Keratinocyte (primary cell): ENCODE measurements around the gene XPOT. TPM values are rescaled to one million over a fixed set of nuclear protein-coding genes. Genes with fewer than 3 reads are reported as not detected.

Experiments used
- DNase-seq: peaks from one replicate; pipeline ENCODE4 v3.0.0-alpha.2; 2011; ENCODE audit warnings: low read depth, missing footprints, low spot score
- FAIRE-seq: peaks from 2 replicates; lab custom pipeline; 2011; peaks lifted over from hg19 to GRCh38; lab: Jason Lieb, UNC
- H2AFZ ChIP-seq: 2 replicates; pipeline ENCODE4 v1.6.0; 2012; ENCODE audit warnings: low read length, control low read depth, inconsistent platforms; ENCODE audit not compliant: control insufficient read depth
- H3K27ac ChIP-seq: 2 replicates; pipeline ENCODE4 v1.5.1; 2011; ENCODE audit warnings: low read length; ENCODE audit not compliant: control insufficient read depth, insufficient read depth
- H3K27me3 ChIP-seq: 3 replicates; pipeline ENCODE4 v1.6.0; 2011; ENCODE audit warnings: low read length; ENCODE audit not compliant: control insufficient read depth, insufficient read depth; ENCODE audit errors: extremely low read depth
- H3K36me3 ChIP-seq, 2 experiments: 2 replicates in 1 of 2; 3 replicates in 1 of 2; pipeline ENCODE4 v1.5.1; 2011; ENCODE audit warnings: low read length in 2 of 2, mild to moderate bottlenecking in 1 of 2; ENCODE audit not compliant: control insufficient read depth in 2 of 2, insufficient read depth in 2 of 2; ENCODE audit errors: extremely low read depth in 1 of 2
- H3K4me1 ChIP-seq: 3 replicates; pipeline ENCODE4 v1.5.1; 2011; ENCODE audit warnings: low read length; ENCODE audit not compliant: control insufficient read depth, insufficient read depth; ENCODE audit errors: extremely low read depth
- H3K4me2 ChIP-seq: 3 replicates; pipeline ENCODE4 v1.6.0; 2011; ENCODE audit warnings: low read depth, low read length; ENCODE audit not compliant: control insufficient read depth, insufficient read depth; ENCODE audit errors: extremely low read depth
- H3K4me3 ChIP-seq, 3 experiments: fragments of 200-600 bp in 1 of 3; sonication (generic) in 1 of 3; 2 replicates in 2 of 3; 3 replicates in 1 of 3; pipeline ENCODE4 v1.5.1; 2011 to 2016; ENCODE audit warnings: low read length in 3 of 3, mild to moderate bottlenecking in 3 of 3, control low read depth in 2 of 3, inconsistent platforms in 1 of 3, low read depth in 1 of 3, mixed read lengths in 1 of 3, mixed run types in 1 of 3, moderate library complexity in 1 of 3; ENCODE audit not compliant: control insufficient read depth in 2 of 3, insufficient read depth in 2 of 3; ENCODE audit errors: extremely low read depth in 1 of 3
- H3K79me2 ChIP-seq: 2 replicates; pipeline ENCODE4 v1.6.0; 2012; ENCODE audit warnings: low read length; ENCODE audit not compliant: control insufficient read depth, insufficient read depth
- H3K9ac ChIP-seq: 3 replicates; pipeline ENCODE4 v1.6.0; 2011; ENCODE audit warnings: low read length; ENCODE audit not compliant: control insufficient read depth, insufficient read depth; ENCODE audit errors: extremely low read depth
- H3K9me1 ChIP-seq: 3 replicates; pipeline ENCODE4 v1.6.0; 2011; ENCODE audit warnings: low read length; ENCODE audit not compliant: control insufficient read depth, insufficient read depth; ENCODE audit errors: extremely low read depth
- H3K9me3 ChIP-seq: 2 replicates; pipeline ENCODE4 v1.5.1; 2012; ENCODE audit warnings: low read depth, low read length; ENCODE audit not compliant: control insufficient read depth
- H4K20me1 ChIP-seq: 3 replicates; pipeline ENCODE4 v1.6.0; 2011; ENCODE audit warnings: low read length; ENCODE audit not compliant: control insufficient read depth, insufficient read depth; ENCODE audit errors: extremely low read depth
- EZH2 ChIP-seq: IDR thresholded peaks from one replicate; pipeline ENCODE4 v1.6.1; 2012; ENCODE audit warnings: inconsistent platforms, mild to moderate bottlenecking, low read length, moderate library complexity
- dilution Hi-C: fragments of 300-500 bp; cut with MboI; formaldehyde crosslinking; loops from one replicate; pipeline ENCODE4 v1.7.0; 2020; ENCODE audit warnings: low sequenced_read_pairs; ENCODE audit not compliant: extremely low pct_ligation_motif_present
- polyA plus RNA-seq, 5 experiments: library from polyadenylated mRNA; depleted of rRNA in 3 of 5; stranded (reverse) in 3 of 5; stranded (forward) in 1 of 5; unstranded in 1 of 5; fragments of >200 nt; gene quantifications; 1 replicate in 1 of 5; 2 replicates in 3 of 5; 3 replicates in 1 of 5; pipeline versions ENCODE4 v1.2.1 to v1.2.3, GENCODE V29; 2011 to 2012; ENCODE audit warnings: missing spikeins in 2 of 5, low read depth in 1 of 5, low replicate concordance in 1 of 5
- TF ChIP-seq, protein P1 (sequence below), 3 experiments: IDR thresholded peaks in 1 of 3; conservative IDR thresholded peaks in 1 of 3; optimal IDR thresholded peaks in 1 of 3; 2 replicates in 2 of 3; 3 replicates in 1 of 3; pipeline versions ENCODE3 to v1.5.1; 2011; ENCODE audit warnings: low read length in 3 of 3, mild to moderate bottlenecking in 3 of 3, moderate library complexity in 2 of 3, control low read depth in 1 of 3, inconsistent platforms in 1 of 3; ENCODE audit not compliant: insufficient read depth in 2 of 3; ENCODE audit errors: extremely low read depth in 1 of 3

Gene XPOT
- polyA plus RNA-seq, 1 donor (not counting 4 experiments of a cell fraction or from before 2014, with no cell fraction given) = 93.8 TPM

DNA sequence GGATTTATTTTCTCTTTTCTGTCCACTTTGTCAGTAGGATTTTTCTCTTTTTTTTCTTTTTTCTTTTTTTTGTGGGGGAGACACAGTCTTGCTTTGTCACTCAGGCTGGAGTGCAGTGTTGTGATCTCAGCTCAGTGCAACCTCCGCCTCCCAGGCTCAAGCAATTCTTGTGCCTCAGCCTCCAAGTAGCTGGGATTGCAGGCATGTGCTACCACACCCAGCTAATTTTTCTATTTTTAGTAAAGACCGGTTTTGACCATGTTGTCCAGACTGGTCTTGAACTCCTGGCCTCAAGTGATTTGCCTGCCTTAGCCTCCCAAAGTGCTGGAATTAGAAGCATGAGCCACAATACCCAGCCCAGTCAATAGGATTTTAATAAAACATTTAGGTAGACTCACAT, 26.7 kb downstream of the XPOT start:
- Histone ChIP-seq H3K4me1 (no peaks in the 10 kb centered on the region), H3K4me2 (no peak overlapping the region), H3K4me3 (no peak overlapping the region), H3K9me1 (no peaks in the 10 kb centered on the region), H3K27me3 (no peaks in the 10 kb centered on the region), H3K9ac (no peak overlapping the region), H3K79me2 (no peaks in the 10 kb centered on the region), H3K36me3 (peaks cover 27 to 49% of the 10 kb centered on the region in 2 experiments), H3K27ac (no peak overlapping the region), H2AFZ (no peak overlapping the region), H4K20me1 (no peaks in the 10 kb centered on the region), H3K9me3 (no peaks in the 10 kb centered on the region)
- dilution Hi-C loops = no loop called here
- DNase-seq (no peak), FAIRE-seq (no peak)
- TF ChIP-seq EZH2 = no peak
- TF ChIP-seq, protein P1, sequence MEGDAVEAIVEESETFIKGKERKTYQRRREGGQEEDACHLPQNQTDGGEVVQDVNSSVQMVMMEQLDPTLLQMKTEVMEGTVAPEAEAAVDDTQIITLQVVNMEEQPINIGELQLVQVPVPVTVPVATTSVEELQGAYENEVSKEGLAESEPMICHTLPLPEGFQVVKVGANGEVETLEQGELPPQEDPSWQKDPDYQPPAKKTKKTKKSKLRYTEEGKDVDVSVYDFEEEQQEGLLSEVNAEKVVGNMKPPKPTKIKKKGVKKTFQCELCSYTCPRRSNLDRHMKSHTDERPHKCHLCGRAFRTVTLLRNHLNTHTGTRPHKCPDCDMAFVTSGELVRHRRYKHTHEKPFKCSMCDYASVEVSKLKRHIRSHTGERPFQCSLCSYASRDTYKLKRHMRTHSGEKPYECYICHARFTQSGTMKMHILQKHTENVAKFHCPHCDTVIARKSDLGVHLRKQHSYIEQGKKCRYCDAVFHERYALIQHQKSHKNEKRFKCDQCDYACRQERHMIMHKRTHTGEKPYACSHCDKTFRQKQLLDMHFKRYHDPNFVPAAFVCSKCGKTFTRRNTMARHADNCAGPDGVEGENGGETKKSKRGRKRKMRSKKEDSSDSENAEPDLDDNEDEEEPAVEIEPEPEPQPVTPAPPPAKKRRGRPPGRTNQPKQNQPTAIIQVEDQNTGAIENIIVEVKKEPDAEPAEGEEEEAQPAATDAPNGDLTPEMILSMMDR (optimal IDR thresholded peaks at IDR 0.05 in 1 of 3, IDR thresholded peaks at IDR 0.05 in 1 of 3, conservative IDR thresholded peaks at IDR 0.05 in 1 of 3; ENCODE audit: extremely low read depth in 1 of 3, insufficient read depth in 2 of 3, low read length in 3 of 3) = no peak

DNA sequence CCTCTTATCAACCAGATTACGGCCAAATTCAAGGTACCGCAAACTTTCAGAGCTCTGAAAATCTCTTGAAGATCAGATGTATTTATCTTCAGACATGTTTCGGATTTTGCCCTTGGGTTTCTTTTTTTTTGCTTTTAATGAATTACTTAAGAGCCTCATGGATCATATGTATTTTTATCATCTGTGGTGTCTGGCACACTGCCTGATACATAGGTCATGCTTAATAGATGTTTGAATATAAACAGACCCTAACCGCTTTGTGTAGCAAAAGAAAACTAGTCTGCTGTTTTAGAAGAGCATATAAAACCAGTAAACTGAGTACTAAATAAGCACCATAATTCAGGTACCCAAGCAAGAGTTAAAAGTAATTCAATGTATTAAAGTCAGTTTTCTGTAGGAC, 27.6 kb downstream of the XPOT start:
- no peak for TF ChIP-seq EZH2
- TF ChIP-seq, protein P1 (optimal IDR thresholded peaks at IDR 0.05 in 1 of 3, IDR thresholded peaks at IDR 0.05 in 1 of 3, conservative IDR thresholded peaks at IDR 0.05 in 1 of 3; ENCODE audit: extremely low read depth in 1 of 3, insufficient read depth in 2 of 3, low read length in 3 of 3) = no peak
- Histone ChIP-seq H3K27ac (no peak overlapping the region), H3K79me2 (no peaks in the 10 kb centered on the region), H3K9me1 (no peaks in the 10 kb centered on the region), H3K4me1 (no peaks in the 10 kb centered on the region), H4K20me1 (no peaks in the 10 kb centered on the region), H3K4me2 (no peak overlapping the region), H3K36me3 (peaks cover 26 to 49% of the 10 kb centered on the region in 2 experiments), H3K4me3 (no peak overlapping the region), H3K27me3 (no peaks in the 10 kb centered on the region), H2AFZ (no peak overlapping the region), H3K9me3 (no peaks in the 10 kb centered on the region), H3K9ac (no peak overlapping the region)
- dilution Hi-C loops = no loop called here
- DNase-seq (no peak), FAIRE-seq (no peak)
